HK-2 (cell line): ENCODE measurements around the gene C11orf65.

ENCODE experiments used
- DNase-seq: peaks from one replicate; pipeline ENCODE4 v3.0.0-alpha.2; 2018; ENCODE audit not compliant: unreplicated experiment

C11orf65 gene

DNA sequence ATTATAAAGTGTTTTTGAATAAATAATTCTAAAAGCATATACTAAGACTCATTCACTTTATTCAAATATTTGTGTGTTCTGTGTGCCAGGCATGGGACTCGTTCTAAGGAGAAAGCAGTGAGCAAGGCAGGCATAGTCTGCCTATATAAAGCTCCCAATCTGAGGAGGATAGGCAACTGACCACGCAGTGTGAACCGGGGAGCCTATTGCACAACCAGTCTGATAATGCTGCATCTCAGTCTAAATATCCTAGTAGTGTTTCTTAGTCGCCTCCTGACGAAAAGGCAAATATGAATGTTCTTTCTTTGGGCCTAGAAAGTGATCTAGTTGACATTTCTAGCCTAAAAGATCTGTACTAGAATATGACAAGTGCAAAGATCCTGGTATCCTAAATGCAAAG, 98.3 kb downstream of the C11orf65 start:
- no peak for DNase-seq

DNA sequence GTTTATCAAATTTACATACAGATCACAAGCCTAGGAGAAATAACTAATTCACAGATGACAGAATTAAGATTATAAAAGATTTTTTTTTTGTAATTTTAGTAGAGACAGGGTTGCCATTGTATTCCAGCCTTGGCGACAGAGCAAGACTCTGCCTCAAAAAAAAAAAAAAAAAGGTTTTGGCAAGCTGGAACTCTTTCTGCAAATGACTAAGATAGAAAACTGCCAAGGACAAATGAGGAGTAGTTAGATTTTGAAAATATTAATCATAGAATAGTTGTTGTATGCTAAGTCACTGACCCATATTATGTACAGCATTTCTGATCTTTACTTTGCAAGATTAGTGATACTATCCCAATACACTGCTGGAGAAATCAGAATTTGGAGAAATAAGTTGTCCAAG, 99.2 kb downstream of the C11orf65 start:
- DNase-seq, result no peak

DNA sequence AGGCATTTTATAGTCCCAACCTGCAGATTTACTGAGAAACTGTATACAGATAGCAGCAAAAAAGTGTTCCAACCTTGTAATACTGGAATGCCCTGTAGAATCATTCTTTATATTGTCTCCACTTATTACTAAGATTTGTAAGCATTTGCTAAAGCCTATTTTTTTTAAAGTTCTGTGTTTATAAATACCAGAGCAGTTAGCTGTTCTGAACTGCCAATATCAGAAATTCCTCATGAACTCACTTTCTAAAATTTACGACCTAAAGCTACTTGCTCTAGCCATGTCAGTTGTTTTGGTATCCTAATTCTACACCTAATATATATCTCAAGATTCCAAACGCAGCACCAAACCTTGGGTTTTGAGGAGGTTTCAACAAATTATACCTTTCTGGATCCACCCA, 103.2 kb downstream of the C11orf65 start:
- no peak for DNase-seq

DNA sequence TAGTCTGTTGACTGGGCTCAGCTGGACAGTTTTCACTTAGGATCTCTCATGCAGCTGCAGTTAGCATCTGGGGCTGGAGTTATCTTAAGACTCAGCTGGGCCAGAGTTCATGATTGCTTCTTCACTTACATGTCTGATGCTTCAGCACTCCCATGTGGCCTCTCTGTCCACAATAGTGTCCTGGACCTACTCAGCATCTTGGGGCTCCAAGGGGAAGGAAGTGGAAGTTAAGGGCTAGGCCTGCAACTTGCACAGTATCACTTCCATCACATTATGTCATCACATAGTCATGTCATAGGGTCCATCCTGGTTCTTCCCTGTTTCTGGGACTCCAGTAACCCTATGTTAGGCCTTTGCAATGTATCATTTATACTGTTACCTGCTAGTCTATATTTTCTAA, 115.9 kb downstream of the C11orf65 start:
- DNase-seq, result no peak

DNA sequence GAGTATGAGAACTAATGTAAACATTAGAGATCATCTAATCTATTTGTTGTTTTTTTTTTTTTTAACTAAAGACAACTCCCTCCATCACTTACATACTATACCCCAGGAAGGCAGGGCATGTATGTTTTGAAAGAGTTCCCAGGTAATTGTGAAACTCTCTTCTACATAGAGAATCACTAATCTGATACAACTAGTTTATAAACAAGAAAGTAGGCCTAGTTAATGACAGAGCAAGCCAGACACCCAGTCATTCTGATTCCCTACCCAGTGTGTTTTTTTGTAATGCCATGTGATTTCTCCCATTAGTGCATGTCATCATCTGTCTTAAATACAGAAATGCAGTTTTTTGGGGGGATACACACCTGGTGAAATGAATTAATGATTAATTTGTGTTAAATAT, 120.9 kb downstream of the C11orf65 start:
- no peak for DNase-seq

DNA sequence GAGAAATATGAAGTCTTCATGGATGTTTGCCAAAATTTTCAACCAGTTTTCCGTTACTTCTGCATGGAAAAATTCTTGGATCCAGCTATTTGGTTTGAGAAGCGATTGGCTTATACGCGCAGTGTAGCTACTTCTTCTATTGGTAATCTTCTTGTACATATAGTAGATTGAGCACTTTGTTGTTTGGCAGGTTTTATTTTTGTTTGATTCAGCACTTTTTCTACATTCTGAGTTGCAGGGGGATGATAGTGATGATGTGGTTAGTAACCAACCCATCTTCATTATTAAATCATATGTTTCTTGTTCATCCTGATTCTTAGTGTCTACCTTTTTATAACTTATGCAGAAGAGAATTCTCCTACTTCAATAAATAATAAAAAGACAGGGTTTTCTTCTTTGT, 121.6 kb downstream of the C11orf65 start:
- no peak for DNase-seq

DNA sequence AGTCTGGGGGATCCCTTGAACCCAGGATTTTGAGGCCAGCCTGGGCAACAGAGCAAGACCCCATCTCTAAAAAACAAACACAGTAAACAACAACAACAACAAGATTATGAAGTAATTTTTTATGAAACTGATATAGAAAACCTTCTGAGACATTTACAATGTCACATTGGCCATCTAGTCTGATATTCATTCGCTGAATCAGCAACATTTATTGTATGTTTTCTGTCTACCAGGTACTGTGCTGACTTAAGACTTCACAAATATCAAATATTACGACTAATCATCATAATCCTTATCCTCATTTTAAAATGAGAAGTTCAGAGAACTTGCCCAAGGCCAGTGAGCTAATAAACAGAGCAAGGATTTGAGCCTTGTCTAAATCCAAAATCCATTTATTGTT, 123.6 kb downstream of the C11orf65 start:
- no peak for DNase-seq

DNA sequence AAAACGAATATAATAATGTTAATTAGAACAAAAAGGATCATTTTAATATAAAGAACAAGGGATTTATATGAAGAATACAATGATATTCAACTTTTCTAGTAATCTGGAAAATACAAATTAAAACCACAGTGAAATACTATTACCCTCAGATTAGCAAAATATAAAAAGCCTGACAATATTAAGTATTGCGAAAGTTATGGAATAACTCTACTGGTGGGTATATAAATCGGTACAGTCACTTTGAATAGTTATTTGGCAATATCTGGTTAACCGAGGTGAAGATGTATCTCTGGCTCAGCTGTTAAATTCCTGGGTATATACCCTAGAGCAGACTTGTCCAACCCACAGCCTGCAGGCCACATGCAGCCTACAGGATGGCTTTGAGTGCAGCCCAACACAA, 125.7 kb downstream of the C11orf65 start:
- DNase-seq, result no peak

DNA sequence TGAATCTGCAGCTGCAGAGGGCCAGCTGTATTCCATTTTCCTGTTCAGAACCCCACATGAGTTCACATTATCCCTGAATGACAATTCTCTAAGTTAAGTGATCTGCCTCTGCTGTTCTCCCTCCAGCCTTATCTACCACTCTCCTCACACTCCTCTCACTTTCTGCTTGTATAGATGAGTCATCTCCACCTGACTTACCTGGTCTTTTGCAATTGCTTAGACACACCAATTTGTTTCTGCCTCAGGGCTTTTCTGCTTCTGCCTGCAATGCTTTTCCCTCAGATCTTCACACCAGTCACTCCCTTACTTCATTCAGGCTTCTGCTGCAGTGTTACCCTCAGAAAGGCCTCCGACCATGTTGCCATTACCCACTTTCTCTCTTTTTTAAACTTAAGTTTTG, 126.4 kb downstream of the C11orf65 start:
- DNase-seq, result no peak

DNA sequence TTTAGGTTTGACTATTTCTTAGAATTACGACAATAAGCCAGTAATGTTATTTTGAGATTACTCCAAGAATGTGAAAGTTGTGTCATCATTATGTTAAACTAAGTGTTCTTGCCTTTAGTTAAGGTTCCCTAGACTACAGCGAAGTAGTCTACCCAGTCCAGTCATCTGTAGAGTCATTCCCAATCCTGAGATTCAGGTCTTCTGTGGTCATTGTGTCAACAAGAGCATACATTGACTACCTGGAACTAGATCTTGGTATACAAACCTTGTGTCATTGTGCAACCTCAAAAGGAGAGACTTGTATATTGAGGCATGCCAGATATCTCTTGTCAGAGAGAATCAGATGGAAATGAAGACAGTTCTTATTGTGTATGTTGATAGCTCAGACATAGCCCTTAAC, 128.6 kb downstream of the C11orf65 start:
- DNase-seq, result no peak

DNA sequence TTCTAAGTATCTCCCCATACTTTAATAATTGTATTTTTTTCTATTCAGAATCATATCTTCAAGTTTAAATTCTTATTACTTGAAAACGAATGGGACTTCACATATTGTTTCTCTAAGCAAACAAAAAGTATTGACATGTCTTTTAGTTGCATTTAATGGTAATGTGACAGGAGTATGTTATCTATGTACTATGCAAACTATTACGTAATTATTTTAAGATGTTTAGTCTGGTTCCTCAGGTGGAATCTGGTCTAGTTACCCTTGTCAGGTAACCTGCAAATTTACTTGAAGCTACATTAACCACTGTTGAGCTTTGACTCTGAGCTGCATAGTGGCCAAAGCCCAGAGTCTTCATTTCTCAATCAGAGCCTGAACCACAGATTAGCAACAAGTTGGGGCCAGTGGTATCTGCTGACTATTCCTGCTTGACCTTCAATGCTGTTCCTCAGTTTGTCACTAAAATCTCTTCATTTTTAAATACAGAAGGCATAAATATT, 133.9 kb downstream of the C11orf65 start:
- no peak for DNase-seq
